Gastrocnemius medialis (tissue), 4 donors: ENCODE data around the gene RND2.

Source experiments
- POLR2A ChIP-seq, 2 donors: fragments of 450-650 bp; IDR thresholded peaks; one replicate each; pipeline ENCODE4 v1.6.1; 2017; ENCODE audit warnings: antibody characterized with exemption in 2 of 2, mild to moderate bottlenecking in 2 of 2, moderate library complexity in 2 of 2
- TF ChIP-seq, protein P1 (sequence below), 5 experiments: fragments of 450-650 bp in 3 of 5; fragments of 200-600 bp in 2 of 5; sonication (generic) in 2 of 5; IDR thresholded peaks in 4 of 5; conservative IDR thresholded peaks in 1 of 5; 1 replicate in 4 of 5; 2 replicates in 1 of 5; pipeline ENCODE4 v1.5.1; 2016 to 2019; ENCODE audit warnings: antibody characterized with exemption in 5 of 5, mild to moderate bottlenecking in 3 of 5, moderate library complexity in 3 of 5

GRCh38 chr17:43019418-43019817, 5.6 kb upstream of the RND2 start:
- TF ChIP-seq, protein P1, sequence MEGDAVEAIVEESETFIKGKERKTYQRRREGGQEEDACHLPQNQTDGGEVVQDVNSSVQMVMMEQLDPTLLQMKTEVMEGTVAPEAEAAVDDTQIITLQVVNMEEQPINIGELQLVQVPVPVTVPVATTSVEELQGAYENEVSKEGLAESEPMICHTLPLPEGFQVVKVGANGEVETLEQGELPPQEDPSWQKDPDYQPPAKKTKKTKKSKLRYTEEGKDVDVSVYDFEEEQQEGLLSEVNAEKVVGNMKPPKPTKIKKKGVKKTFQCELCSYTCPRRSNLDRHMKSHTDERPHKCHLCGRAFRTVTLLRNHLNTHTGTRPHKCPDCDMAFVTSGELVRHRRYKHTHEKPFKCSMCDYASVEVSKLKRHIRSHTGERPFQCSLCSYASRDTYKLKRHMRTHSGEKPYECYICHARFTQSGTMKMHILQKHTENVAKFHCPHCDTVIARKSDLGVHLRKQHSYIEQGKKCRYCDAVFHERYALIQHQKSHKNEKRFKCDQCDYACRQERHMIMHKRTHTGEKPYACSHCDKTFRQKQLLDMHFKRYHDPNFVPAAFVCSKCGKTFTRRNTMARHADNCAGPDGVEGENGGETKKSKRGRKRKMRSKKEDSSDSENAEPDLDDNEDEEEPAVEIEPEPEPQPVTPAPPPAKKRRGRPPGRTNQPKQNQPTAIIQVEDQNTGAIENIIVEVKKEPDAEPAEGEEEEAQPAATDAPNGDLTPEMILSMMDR (IDR thresholded peaks at IDR 0.05 in 4 of 5, conservative IDR thresholded peaks at IDR 0.05 in 1 of 5), result no peak
- TF ChIP-seq POLR2A (IDR thresholded peaks at IDR 0.05), result no peak
